ENCODE measurements around the gene CD19.
"Not testable (repeated sequence)": the region's sequence is repeated elsewhere in the genome, so short reads cannot be mapped to it uniquely, and the experiment has no call there.

CD19 gene

GRCh38 chr16:28935924-28936783 lies 4.4 kb downstream of the CD19 start:
- no peaks in the 10 kb centered on the region for H3K36me3 ChIP-seq (ENCODE audit: low read depth)
- no peak for TF ChIP-seq CTCF (IDR thresholded peaks at IDR 0.05; ENCODE audit: poor library complexity, severe bottlenecking)

GRCh38 chr16:28936784-28937155 lies 5.0 kb downstream of the CD19 start:
- no peaks in the 10 kb centered on the region for H3K27me3 ChIP-seq (ENCODE audit: insufficient read depth, poor library complexity, severe bottlenecking)
- no peak for ATAC-seq (ENCODE audit: low read depth)
- no peak overlapping the region for H3K4me3 ChIP-seq (ENCODE audit: severe bottlenecking)
- no peaks in the 10 kb centered on the region for H3K36me3 ChIP-seq (ENCODE audit: low read depth)
- no peaks in the 10 kb centered on the region for H3K9me3 ChIP-seq (ENCODE audit: severe bottlenecking)
- no peak for TF ChIP-seq CTCF (IDR thresholded peaks at IDR 0.05; ENCODE audit: poor library complexity, severe bottlenecking)
- no peak for DNase-seq (ENCODE audit: low spot score)
- H3K4me1 ChIP-seq (ENCODE audit: insufficient read depth, poor library complexity, severe bottlenecking): no peaks in the 10 kb centered on the region
- no peak overlapping the region for H3K27ac ChIP-seq (ENCODE audit: poor library complexity, severe bottlenecking)

More at GRCh38 chr16:28935924-28936783, 4.4 kb downstream of the CD19 start:
- Histone ChIP-seq H3K9me3 (ENCODE audit: severe bottlenecking) (no peaks in the 10 kb centered on the region), H3K27me3 (ENCODE audit: insufficient read depth, poor library complexity, severe bottlenecking) (no peaks in the 10 kb centered on the region), H3K27ac (ENCODE audit: poor library complexity, severe bottlenecking) (no peak overlapping the region), H3K4me1 (ENCODE audit: insufficient read depth, poor library complexity, severe bottlenecking) (no peaks in the 10 kb centered on the region), H3K4me3 (ENCODE audit: severe bottlenecking) (peak overlapping the region; percentile 15)
- peak; percentile 79 for DNase-seq (ENCODE audit: low spot score)
- ATAC-seq (ENCODE audit: low read depth): peak; percentile 95

- Histone ChIP-seq H3K4me3 (ENCODE audit: severe bottlenecking) (no peak overlapping the region), H3K9me3 (ENCODE audit: severe bottlenecking) (no peaks in the 10 kb centered on the region), H3K4me1 (ENCODE audit: insufficient read depth, poor library complexity, severe bottlenecking) (no peaks in the 10 kb centered on the region), H3K27me3 (ENCODE audit: insufficient read depth, poor library complexity, severe bottlenecking) (no peaks in the 10 kb centered on the region), H3K36me3 (ENCODE audit: low read depth) (no peaks in the 10 kb centered on the region), H3K27ac (ENCODE audit: poor library complexity, severe bottlenecking) (no peak overlapping the region)
- TF ChIP-seq CTCF (IDR thresholded peaks at IDR 0.05; ENCODE audit: poor library complexity, severe bottlenecking): no peak
- no peak for DNase-seq (ENCODE audit: low spot score)
- ATAC-seq (ENCODE audit: low read depth): no peak
Measured at GRCh38 chr16:28937222-28937876, 5.6 kb downstream of the CD19 start.

GRCh38 chr16:28938721-28939120 lies 7.0 kb downstream of the CD19 start:
- no peak overlapping the region for H3K4me3 ChIP-seq (ENCODE audit: severe bottlenecking)
- H3K9me3 ChIP-seq (ENCODE audit: severe bottlenecking): no peaks in the 10 kb centered on the region
- DNase-seq (ENCODE audit: low spot score): no peak
- ATAC-seq (ENCODE audit: low read depth): no peak
- no peaks in the 10 kb centered on the region for H3K4me1 ChIP-seq (ENCODE audit: insufficient read depth, poor library complexity, severe bottlenecking)
- TF ChIP-seq CTCF (IDR thresholded peaks at IDR 0.05; ENCODE audit: poor library complexity, severe bottlenecking): no peak
- H3K36me3 ChIP-seq (ENCODE audit: low read depth): no peaks in the 10 kb centered on the region
- no peaks in the 10 kb centered on the region for H3K27me3 ChIP-seq (ENCODE audit: insufficient read depth, poor library complexity, severe bottlenecking)
- H3K27ac ChIP-seq (ENCODE audit: poor library complexity, severe bottlenecking): no peak overlapping the region

- not testable (repeated sequence) for ATAC-seq (ENCODE audit: low read depth); H3K27ac ChIP-seq (ENCODE audit: poor library complexity, severe bottlenecking); H3K4me3 ChIP-seq (ENCODE audit: severe bottlenecking); H3K4me1 ChIP-seq (ENCODE audit: insufficient read depth, poor library complexity, severe bottlenecking); DNase-seq (ENCODE audit: low spot score); H3K9me3 ChIP-seq (ENCODE audit: severe bottlenecking); H3K36me3 ChIP-seq (ENCODE audit: low read depth); H3K27me3 ChIP-seq (ENCODE audit: insufficient read depth, poor library complexity, severe bottlenecking)
Measured at GRCh38 chr16:28939825-28940224, 8.1 kb downstream of the CD19 start.
